NCI-H1436 treated with DMSO at 0.1 percent for 48 hours (cell line): ENCODE measurements around the gene PITPNC1.
"Not testable (repeated sequence)": the region's sequence is repeated elsewhere in the genome, so short reads cannot be mapped to it uniquely, and the experiment has no call there.

Experiments
- DNase-seq: peaks from one replicate; lab custom pipeline; 2025; lab: John Stamatoyannopoulos, UW

PITPNC1 gene

DNA sequence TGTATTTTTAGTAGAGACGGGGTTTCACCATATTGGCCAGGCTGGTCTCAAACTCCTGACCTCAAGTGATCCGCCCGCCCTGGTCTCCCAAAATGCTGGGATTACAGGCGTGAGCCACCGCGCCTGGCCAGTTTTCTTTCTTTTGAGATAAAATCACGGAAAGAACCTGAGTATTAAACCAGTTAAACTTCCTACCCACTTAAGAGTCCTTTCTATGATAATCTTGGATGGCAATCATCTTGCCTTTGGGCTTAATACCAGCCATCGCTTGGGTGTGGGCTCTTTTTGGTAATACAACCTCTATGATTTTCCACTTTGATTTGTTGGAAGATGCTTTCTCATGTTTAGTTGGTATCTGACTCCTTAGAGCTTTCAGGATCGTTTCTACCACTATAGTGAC lies 24.0 kb downstream of the PITPNC1 start:
- DNase-seq: no peak

DNA sequence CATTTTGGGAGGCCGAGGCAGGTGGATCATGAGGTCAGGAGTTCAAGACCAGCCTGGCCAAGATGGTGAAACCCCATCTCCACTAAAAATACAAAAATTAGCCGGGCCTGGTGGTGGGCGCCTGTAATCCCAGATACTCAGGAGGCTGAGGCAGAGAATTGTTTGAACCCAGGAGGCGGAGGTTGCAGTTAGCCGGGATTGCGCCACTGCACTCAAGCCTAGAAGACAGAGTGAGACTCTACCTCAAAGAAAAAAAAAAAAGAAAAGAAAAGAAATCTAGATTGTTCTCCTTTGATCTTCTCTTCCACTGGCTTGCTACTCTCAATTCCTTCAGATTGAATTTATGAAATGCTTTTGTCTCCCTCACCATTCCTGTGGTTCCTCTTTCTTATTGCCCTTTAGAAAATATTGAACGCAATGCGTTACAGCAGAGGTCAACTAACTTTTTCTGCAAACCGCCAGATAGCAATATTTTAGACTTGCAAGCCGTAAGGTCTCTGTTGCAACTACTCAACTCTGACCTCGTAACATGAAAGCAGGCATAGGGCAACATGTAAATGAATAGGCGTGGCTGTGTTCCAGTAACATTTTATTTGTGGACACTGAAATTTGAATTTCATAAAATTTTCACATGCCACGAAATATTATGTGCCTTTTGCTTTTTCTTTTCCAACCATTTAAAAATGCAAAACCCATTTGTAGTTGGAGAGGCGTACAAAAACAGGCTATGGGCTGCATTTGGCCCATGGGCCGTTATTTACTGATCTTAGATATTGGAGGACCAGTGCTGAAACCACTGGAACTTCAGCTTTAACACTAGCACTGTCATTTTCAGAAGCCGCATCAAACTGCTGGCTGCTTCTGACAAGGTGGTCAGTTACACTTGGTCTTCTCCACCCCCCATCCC lies 24.8 kb downstream of the PITPNC1 start:
- no peak for DNase-seq

DNA sequence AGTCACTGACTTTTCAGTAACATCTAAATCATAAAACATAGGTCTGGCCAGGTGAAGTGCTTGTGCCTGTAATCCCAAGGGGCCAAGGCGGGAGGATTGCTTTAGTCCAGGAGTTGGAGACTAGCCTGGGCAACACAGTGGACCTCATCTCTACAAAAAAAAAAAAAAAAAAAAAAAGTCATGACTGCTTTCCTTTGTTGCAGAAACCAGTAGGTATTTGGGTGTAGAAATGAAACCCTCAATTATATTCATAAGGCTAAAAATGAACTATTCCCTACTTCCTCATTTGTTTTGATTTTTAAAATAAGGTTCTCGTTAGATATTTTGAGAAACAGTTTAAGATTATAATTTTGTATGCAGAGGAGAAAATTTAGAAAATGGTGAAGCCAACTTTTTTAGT lies 26.0 kb downstream of the PITPNC1 start:
- no peak for DNase-seq

DNA sequence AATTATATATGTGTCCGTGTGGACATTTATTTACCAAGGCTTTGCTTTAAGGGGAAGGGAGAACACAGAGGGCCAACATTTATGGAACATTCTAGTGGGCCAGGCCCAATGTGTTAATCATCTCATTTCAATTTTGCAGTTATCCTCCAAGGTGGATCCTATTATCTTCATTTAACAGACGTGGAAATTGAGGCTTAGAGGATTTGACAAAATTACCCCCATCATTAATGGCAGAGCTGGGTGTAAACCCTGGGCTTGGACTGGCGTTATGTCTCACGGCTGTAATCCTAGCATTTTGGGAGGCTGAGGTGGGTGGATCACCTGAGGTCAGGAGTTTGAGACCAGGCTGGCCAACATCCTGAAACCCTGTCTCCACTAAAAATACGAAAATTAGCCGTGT lies 26.4 kb downstream of the PITPNC1 start:
- no peak for DNase-seq

DNA sequence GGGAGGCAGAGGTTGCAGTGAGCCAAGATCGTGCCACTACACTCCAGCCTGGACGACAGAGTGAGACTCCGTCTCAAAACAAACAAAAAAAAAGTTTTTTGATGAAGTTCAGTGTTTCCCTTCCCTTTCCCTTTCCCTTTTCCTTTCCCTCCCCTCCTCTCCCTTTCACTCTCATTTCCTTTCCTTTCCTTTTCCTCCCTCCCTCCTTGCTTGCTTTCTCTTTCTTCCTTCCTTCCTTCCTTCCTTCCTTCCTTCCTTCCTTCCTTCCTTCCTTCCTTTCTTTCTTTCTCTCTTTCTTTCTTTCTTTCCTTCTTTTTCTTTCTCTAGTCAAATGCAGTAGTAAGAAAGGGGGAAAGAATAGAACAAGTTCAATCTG lies 31.4 kb downstream of the PITPNC1 start:
- DNase-seq: not testable (repeated sequence)

DNA sequence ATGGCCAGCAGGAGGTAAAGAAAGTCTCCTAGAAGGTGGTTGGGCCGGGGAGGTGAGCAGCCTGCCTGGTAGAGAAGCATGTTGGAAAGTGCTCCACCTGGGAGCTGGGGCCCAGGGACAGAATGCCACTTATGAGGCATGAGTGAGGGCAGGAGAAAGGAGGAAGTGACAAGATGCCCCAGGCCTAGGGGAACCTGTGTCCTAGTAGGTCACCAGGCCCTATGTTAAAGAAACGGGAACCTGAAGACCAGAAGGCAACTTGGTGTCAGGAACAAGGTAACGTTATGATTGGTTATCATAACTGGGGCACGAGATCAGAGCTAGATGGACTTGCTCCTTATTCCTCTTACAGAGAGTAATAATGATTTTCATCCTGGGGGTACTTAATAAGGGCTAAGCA lies 34.3 kb downstream of the PITPNC1 start:
- DNase-seq: no peak

DNA sequence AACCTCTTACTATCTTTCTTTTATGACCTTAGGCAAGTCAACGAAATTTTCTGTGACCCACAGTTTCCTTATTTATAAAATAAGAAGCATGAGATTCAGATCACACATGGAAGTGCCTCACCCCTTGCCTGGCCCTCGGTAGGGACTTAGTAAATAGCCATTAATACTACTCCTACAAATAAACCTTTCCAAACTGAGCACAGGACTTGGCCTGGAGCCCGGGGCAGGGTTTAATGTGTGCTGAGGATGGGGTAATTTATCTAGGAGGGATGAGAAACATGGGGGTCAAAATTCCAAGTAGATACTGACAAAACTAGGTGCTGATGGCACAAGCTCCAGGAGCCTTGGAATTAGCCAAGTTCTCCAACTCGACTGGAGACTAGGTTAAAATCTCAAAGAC lies 35.0 kb downstream of the PITPNC1 start:
- DNase-seq: no peak

DNA sequence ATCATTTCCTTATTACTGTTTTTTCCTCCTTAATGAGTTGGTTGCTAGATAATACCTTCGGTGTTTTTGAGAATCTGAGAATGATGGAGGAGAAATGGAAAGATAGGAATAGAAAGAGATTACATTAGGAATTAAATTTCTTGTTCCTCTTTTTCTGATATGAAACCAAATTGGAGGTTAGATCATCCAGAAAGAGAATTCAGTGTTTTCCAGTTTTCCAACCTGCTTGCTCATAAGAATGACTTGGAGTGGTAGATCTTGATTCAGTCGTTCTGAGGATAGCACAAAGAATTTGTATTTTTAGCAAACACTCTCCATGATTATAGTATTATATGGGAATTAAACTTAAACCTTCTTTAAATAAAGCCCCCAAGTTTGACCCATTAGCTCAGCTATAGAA lies 35.9 kb downstream of the PITPNC1 start:
- no peak for DNase-seq

DNA sequence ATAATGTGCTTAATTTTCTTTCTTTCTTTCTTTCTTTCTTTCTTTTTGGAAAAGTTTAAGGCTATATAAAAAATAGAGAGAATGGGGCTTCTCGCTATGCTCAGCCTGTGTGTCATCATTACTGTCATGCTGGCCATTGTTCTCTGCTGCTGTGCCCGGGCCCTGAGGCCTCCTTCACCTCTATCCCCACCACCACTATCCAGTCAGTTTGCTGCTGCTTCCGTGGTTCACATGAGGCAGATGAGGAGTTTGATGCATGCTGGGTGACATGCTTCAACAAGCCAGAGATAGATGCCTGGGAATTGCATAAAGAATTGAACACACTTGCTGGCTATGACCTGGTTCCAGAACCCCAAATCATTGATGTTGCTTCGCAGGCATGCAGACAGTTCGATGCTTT lies 36.3 kb downstream of the PITPNC1 start:
- no peak for DNase-seq

DNA sequence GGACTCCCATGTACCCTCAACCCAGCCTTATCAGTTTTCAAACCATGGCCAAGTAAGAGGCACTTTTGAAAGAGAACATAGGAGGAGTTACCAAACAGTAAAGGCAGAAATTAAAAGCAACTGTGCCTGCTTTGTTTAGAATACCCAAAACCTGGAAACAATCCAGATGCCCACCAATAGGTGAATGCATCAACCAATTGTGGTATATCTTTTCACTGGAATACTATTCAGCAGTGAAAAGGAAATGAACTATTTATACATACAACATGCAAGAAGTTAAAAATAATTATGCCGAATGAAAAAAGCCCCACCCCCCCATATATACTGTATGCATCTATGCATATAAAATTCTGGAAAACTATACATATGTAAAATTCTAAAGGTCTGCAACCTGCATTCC lies 37.0 kb downstream of the PITPNC1 start:
- DNase-seq: no peak

DNA sequence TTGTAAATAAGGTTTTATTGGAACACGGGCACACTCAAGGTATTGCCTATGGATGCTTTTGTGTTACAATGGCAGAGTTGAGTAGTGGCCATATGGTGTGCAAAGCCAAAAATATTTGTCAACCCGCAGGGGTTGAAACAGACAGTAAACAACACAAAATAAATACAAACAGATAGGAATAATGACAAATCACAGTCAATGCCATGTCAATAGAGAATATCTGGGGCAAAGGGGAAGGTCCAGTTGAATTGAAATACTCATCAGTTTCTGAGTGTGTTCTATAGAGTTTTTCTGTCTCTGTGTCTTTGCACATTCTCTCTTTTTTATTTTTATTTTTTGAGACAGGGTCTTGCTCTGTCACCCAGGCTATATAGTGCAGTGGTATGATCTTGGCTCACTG lies 37.5 kb downstream of the PITPNC1 start:
- DNase-seq: no peak

DNA sequence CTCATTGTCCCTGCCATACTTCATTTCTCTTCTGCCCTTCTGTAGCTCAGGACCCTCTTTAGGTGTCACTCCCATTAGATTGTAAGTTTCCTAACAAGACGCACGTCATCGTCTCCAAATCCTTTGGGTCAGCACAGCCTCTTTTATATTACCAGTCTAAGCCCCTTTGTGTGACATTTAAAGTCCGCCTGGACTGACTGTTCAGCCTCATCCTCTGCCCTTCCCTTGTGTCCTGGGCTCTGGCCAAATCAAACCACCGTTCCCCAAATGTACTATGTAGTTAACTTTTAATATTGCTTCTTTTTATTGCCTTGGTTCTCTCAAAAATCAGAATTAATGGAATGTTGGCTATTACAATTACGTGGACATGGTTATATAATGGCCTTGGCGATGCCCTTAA lies 38.2 kb downstream of the PITPNC1 start:
- DNase-seq: no peak

DNA sequence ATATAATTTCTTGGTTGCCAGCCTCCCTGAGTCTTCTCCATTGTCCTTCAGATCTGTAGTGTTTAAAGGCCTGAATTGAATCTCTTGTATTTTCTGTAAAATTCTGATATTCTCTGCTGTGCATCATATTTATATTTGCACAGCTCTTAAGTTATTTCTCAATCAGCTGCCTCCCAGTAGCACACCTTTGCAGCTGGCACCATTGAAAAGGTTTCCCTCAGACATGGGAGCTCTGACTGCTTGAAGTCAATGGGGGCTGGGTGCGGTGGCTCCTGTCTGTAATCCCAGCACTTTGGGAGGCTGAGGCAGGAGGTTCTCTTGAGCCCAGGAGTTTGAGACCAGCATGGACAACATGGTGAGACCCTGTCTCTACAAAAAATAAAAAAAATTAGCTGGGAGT lies 40.4 kb downstream of the PITPNC1 start:
- no peak for DNase-seq

DNA sequence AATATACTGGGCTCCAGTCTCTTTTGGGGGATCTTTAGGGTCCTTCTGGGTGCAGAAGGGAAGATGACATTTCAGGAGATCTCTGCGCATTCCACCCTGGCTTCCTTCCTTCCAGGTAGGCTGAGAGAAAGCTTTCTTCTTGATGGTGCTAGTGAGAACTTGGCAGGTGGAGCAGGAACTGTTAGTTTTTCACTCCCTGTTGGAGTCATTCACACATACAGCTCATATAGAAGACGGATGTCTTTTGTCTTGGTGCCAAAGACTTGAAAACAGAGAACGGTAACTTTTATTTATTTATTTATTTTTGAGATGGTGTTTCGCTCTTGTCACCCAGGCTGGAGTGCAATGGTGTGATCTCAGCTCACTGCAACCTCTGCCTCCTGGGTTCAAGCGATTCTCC lies 43.9 kb downstream of the PITPNC1 start:
- DNase-seq: no peak

DNA sequence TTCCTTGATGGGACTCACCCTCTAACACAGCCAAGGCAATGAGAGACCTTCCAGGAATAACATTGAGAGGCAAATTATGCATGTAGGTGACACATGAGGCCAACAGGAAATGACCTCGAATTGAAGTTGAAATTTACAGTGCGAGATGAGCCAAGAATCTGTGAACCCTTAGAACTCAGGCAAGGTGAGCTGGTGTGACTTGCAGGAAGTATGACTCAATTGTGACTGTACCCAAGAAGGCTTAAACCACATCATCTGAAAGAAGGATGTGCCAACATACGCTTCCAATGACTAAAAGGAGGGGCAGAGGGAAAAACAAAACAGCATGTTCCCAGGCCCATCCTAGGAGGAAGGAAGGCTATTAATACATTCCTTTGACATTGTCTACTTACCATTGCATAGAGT lies 44.8 kb downstream of the PITPNC1 start:
- no peak for DNase-seq

DNA sequence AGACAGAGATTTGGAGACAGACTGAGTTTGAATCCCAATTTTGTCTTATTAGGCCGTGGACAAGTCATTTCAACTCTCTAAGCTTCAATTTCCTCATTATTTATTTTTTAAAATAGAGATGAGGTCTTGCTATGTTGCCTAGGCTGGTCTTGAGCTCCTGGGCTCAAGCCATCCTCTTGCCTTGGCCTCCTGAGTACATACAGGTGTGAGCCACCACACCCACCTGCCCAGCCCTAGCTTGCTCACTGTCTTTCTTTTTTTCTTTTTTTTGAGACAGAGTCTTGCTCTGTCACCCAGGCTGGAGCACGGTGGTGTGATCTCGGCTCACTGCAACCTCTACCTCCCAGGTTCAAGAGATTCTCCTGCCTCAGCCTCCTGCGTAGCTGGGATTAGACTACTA lies 45.2 kb downstream of the PITPNC1 start:
- not testable (repeated sequence) for DNase-seq

DNA sequence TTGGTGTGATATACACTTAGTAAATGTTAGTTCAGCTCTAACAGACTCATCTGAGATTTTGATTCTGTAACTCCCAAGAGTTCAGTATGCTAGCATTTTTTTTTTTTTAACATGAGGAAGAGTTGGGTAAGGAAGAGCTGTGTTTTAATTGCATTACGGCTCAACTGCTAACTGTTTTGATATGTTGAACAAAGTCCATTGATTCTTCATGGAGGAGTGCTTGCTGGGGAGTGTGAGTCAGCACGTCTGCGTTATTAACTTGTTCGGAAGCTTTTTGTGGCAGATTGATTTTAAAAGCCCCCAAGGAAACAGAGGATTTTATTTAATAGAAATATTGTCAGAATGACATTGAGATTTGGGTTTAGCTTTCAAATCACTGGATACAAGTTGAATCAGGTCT lies 45.8 kb downstream of the PITPNC1 start:
- DNase-seq: no peak

DNA sequence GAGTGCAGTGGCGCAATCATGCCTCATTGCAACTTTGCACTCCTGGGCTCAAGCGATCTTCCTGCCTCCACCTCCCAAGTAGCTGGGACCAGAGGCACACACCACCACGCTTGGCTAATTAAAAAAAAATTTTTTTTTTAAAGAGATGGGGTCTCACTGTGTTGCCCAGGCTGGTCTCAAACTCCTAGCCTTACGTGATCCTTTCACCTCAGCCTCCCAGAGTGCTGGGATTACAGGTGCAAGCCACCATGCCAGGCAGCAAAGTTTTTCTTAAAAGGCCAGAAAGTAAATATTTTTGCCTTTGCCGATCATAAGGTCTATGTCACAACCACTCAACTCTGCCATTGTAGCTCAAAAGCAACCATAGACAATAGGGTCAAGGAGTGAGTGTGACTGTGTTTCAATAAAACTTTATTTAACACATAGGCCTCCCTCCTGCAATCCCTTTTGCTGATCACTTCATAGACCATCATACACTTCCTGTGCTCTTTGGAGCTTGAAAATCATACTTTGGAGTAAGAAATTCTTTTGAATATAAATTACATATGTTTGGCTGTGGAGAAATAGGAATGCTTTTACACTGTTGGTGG lies 48.6 kb downstream of the PITPNC1 start:
- no peak for DNase-seq

DNA sequence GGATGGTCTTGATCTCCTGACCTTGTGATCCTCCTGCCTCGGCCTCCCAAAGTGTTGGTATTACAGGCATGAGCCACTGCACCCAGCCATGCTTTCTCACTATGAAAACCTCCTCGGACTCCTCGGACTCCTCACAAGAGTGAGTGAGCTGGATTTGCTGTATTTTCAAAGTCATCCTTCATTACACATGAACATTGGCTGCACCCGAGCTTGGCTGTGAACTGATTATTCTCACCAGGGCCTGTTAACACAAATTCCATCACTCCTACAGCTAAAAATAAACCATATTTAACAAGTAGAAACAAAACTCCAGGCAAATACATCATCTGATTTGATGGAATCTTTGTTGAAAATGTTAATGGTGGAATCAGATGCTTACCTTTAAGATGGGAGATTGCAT lies 50.3 kb downstream of the PITPNC1 start:
- no peak for DNase-seq

DNA sequence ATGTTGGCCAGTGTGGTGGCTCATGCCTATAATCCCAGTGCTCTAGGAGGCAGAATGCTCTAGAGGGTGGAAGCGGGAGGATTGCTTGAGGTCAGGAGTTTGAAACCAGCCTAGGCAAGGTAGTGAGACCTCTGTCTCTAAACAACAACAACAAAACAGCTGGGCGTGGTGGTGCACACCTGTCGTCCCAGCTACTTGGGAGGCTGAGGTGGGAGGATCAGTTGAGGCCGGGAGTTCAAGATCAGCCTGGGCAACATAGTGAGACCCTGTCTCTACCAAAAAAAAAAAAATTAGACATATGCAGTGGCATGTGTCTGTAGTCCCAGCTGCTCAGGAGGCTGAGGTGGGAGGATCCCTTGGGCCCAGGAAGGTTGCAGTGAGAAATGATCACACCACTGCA lies 53.4 kb downstream of the PITPNC1 start:
- DNase-seq: not testable (repeated sequence)

DNA sequence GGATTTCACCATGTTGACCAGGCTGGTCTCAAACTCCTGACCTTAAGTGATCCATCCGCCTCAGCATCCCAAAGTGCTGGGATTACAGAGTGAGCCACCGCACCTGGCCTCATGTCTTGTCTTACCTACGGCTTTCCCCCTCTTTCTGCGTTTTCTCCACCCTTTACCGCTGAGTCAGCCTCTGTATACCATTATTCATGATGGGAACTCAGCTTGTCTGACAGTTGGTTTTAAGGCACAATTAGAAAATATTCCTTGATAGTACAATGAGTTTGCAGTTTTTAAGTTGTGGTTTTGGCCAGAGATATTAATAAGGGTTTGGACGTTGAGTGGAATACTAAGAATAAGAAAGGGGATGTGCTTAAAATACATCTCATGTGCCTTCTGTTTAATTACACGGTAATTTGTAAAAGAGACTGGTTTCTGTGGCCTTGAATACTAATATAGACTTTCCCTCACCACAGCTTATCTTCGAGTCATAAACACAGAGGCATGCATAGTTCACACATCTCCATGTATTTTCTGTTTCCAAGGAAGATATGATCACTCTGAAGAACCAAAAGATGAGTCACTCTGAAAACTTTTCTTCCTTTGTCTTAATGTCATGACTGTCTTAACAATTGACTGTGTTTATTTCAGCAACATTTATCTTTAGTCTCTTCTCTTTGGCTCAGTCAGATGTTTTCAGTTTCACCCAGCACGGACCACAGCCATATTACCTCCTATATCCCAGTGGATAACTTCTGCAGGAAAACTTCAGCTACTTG lies 54.4 kb downstream of the PITPNC1 start:
- no peak for DNase-seq

DNA sequence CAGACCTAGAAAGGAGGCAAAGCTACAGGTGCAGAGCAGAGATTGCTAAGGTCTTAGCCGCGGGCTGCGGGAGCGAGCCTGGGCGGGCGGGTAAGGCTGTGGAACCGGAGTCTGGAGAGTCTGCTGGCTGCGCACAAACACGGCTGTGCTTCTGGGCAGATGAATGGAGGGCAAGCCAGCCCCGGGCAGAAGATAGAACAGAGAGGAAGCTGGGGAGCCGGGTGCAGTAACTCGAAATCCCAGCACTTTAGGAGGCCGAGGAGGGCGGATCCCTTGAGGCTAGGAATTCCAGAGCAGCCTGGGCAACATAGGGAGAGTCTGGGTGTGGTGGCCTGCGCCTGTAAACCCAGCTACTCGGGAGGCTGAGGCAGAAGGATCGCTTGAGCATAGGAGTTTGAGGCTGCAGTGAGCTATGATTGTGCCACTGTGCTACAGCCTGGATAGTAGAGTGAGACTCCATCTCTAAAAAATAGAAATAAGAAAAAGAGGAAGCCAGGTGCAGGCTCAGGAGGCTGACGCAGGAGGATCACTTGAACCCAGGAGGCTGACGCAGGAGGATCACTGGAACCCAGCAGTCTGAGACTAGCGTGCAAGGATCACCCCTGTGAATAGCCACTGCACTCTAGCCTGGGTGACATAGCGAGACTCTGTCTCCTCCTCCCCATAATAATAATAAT lies 56.3 kb downstream of the PITPNC1 start:
- DNase-seq: no peak
